T-helper 17 cell (primary cell): Measurements from ENCODE around the gene NNT. TPM values are rescaled to one million over a fixed set of nuclear protein-coding genes. Genes with fewer than 3 reads are reported as not detected.
"Not testable (repeated sequence)": the region's sequence is repeated elsewhere in the genome, so short reads cannot be mapped to it uniquely, and the experiment has no call there.

Experiments used
- ATAC-seq: fragments of 150-1000 bp; cut with Tn5 transposase; 2 replicates; pipeline ENCODE4 v1.10.0; 2021; ENCODE audit warnings: mild to moderate bottlenecking, moderate library complexity
- DNase-seq, 3 donors: peaks; one replicate each; pipeline versions ENCODE4 v3.0.0 to v3.0.0-alpha.2; 2020 to 2021
- H3K9me3 ChIP-seq: one replicate; pipeline ENCODE4 v1.7.0; 2013; ENCODE audit warnings: low read length, mild to moderate bottlenecking; ENCODE audit not compliant: control insufficient read depth, poor library complexity, severe bottlenecking
- H3K27ac Mint-ChIP-seq: one replicate; pipeline ENCODE4 v1.8.0; 2022; ENCODE audit warnings: mild to moderate bottlenecking, moderate library complexity, mixed read lengths
- H3K27me3 Mint-ChIP-seq: one replicate; pipeline ENCODE4 v1.8.0; 2022; ENCODE audit warnings: mixed read lengths
- H3K36me3 Mint-ChIP-seq: one replicate; pipeline ENCODE4 v1.8.0; 2022; ENCODE audit warnings: low read depth, mixed read lengths
- H3K4me1 Mint-ChIP-seq: one replicate; pipeline ENCODE4 v1.8.0; 2022; ENCODE audit warnings: mild to moderate bottlenecking, mixed read lengths
- H3K4me3 Mint-ChIP-seq: one replicate; pipeline ENCODE4 v1.8.0; 2022; ENCODE audit warnings: mild to moderate bottlenecking, moderate library complexity, mixed read lengths
- total RNA-seq, 4 donors: library from RNA in 2 of 4; stranded (reverse) in 2 of 4; gene quantifications; one replicate each; pipeline ENCODE4 v1.2.3 and lab custom pipeline; 2022 to 2026

The NNT gene
- total RNA-seq, 2 donors from 2014 or later: 42.6 to 49.5 TPM

- Mint-ChIP-seq H3K4me3 (no peak overlapping the region), H3K36me3 (peaks cover 19% of the 10 kb centered on the region), H3K27ac (peak overlapping the region; percentile 24), H3K4me1 (peaks cover 3% of the 10 kb centered on the region), H3K27me3 (no peaks in the 10 kb centered on the region)
- ATAC-seq (no peak), DNase-seq (no peak)
- H3K9me3 ChIP-seq: peaks cover 2% of the 10 kb centered on the region
Observed at GRCh38 chr5:43699910-43700309, 96.9 kb downstream of the NNT start.

- H3K36me3 Mint-ChIP-seq: peaks cover 22% of the 10 kb centered on the region
- H3K9me3 ChIP-seq: peaks cover 1% of the 10 kb centered on the region
- no peak overlapping the region for H3K27ac Mint-ChIP-seq
- ATAC-seq (no peak), DNase-seq (no peak)
- H3K4me3 Mint-ChIP-seq: no peak overlapping the region
- H3K27me3 Mint-ChIP-seq: no peaks in the 10 kb centered on the region
- H3K4me1 Mint-ChIP-seq: peaks cover 3% of the 10 kb centered on the region
Observed at GRCh38 chr5:43700601-43701000, 97.6 kb downstream of the NNT start.

DNA sequence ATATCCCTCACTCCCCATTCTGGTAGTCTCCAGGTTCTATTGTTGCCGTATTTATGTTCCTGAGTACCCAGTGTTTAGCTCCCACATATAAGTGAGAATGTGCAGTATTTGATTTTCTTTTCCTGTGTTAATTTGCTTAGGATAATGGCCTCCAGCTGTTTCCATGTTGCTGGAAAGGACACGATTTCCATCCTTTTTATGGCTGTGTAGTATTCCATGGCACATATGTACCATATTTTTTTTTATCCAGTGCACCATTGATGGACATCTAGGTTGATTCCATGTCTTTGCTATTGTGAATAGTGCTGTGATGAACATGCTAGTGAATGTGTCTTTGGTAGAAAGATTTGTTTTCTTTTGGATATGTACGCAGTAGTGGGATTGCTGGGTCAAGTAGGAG, 98.2 kb downstream of the NNT start:
- Mint-ChIP-seq H3K27ac (no peak overlapping the region), H3K27me3 (no peaks in the 10 kb centered on the region), H3K36me3 (peaks cover 19% of the 10 kb centered on the region), H3K4me3 (no peak overlapping the region), H3K4me1 (peaks cover 3% of the 10 kb centered on the region)
- DNase-seq (no peak), ATAC-seq (no peak)
- H3K9me3 ChIP-seq: no peaks in the 10 kb centered on the region

DNA sequence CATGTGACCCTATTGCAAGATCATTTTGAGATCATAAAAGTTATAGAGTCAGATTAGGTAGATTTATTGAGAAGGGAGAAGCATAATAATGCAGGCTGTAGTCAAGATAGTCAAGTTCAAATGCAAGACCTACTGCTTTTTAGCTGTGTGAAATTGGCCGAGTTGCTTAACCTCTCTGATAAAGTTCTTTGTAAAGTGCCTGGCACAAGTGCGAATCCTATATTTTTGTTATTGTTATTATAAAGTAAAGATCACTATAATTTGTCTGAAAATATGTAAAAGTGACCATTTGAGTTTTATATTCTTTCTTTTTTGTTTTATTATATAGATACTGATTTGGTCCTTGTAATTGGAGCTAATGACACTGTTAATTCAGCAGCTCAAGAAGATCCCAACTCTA, 99.3 kb downstream of the NNT start:
- Mint-ChIP-seq H3K36me3 (peaks cover 16% of the 10 kb centered on the region), H3K27ac (no peak overlapping the region), H3K27me3 (no peaks in the 10 kb centered on the region), H3K4me3 (no peak overlapping the region), H3K4me1 (peaks cover 3% of the 10 kb centered on the region)
- ATAC-seq (no peak), DNase-seq (no peak)
- no peaks in the 10 kb centered on the region for H3K9me3 ChIP-seq

DNA sequence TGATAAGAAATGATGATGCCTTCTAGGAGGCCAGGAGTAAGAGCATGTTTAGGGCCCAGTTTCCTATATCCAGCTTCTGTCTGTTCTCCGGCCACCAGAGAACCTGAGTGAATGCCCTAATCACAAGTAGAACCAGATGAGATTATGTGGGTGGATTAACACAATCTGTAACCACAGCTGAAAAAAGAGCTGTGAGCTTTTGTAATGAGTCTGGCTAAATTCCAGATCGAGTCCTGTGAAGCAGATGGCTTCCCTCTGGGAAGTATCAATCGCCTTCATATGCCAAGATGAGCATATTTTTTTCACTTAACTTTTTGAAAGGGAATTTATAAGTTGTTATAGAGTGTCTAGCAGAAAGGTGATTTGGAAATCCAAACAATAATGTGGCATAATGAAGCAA, 99.8 kb downstream of the NNT start:
- no peaks in the 10 kb centered on the region for H3K9me3 ChIP-seq
- Mint-ChIP-seq H3K27me3 (no peaks in the 10 kb centered on the region), H3K4me3 (no peak overlapping the region), H3K36me3 (peaks cover 14% of the 10 kb centered on the region), H3K4me1 (no peaks in the 10 kb centered on the region), H3K27ac (no peak overlapping the region)
- ATAC-seq: no peak
- no peak for DNase-seq

DNA sequence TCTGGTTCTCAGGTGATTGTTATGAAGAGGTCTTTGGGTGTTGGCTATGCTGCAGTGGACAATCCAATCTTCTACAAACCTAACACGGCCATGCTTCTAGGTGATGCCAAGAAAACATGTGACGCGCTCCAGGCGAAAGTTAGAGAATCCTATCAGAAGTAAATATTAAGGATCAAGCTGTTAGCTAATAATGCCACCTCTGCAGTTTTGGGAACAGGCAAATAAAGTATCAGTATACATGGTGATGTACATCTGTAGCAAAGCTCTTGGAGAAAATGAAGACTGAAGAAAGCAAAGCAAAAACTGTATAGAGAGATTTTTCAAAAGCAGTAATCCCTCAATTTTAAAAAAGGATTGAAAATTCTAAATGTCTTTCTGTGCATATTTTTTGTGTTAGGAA, 101.3 kb downstream of the NNT start:
- Mint-ChIP-seq H3K36me3 (peaks cover 17% of the 10 kb centered on the region), H3K4me3 (no peak overlapping the region), H3K27ac (no peak overlapping the region), H3K4me1 (no peaks in the 10 kb centered on the region), H3K27me3 (no peaks in the 10 kb centered on the region)
- DNase-seq (no peak), ATAC-seq (no peak)
- no peaks in the 10 kb centered on the region for H3K9me3 ChIP-seq

GRCh38 chr5:43706576-43706975, 103.6 kb downstream of the NNT start:
- not testable (repeated sequence) for H3K27me3 Mint-ChIP-seq, H3K4me1 Mint-ChIP-seq, ATAC-seq, H3K27ac Mint-ChIP-seq, H3K9me3 ChIP-seq, DNase-seq, H3K4me3 Mint-ChIP-seq
- H3K36me3 Mint-ChIP-seq: peaks cover 12% of the 10 kb centered on the region

GRCh38 chr5:43711496-43711895, 108.5 kb downstream of the NNT start:
- H3K27me3 Mint-ChIP-seq: no peaks in the 10 kb centered on the region
- ATAC-seq: no peak
- H3K4me1 Mint-ChIP-seq: no peaks in the 10 kb centered on the region
- no peak overlapping the region for H3K4me3 Mint-ChIP-seq
- no peaks in the 10 kb centered on the region for H3K9me3 ChIP-seq
- no peak for DNase-seq
- peaks cover 3% of the 10 kb centered on the region for H3K36me3 Mint-ChIP-seq
- no peak overlapping the region for H3K27ac Mint-ChIP-seq

- ATAC-seq (no peak), DNase-seq (no peak)
- no peaks in the 10 kb centered on the region for H3K4me1 Mint-ChIP-seq
- no peaks in the 10 kb centered on the region for H3K27me3 Mint-ChIP-seq
- peaks cover 3% of the 10 kb centered on the region for H3K36me3 Mint-ChIP-seq
- H3K4me3 Mint-ChIP-seq: no peak overlapping the region
- H3K9me3 ChIP-seq: no peaks in the 10 kb centered on the region
- H3K27ac Mint-ChIP-seq: no peak overlapping the region
Observed at GRCh38 chr5:43712081-43712480, 109.1 kb downstream of the NNT start.

DNA sequence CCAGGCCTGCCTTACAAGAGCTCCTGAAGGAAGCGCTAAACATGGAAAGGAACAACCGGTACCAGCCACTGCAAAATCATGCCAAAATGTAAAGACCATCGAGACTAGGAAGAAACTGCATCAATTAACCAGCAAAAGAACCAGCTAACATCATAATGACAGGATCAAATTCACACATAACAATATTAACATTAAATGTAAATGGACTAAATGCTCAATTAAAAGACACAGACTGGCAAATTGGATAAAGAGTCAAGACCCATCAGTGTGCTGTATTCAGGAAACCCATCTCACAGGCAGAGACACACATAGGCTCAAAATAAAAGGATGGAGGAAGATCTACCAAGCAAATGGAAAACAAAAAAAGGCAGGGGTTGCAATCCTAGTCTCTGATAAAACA, 116.8 kb downstream of the NNT start:
- not testable (repeated sequence) for ATAC-seq, DNase-seq, H3K4me1 Mint-ChIP-seq, H3K27ac Mint-ChIP-seq, H3K27me3 Mint-ChIP-seq, H3K9me3 ChIP-seq, H3K36me3 Mint-ChIP-seq, H3K4me3 Mint-ChIP-seq

DNA sequence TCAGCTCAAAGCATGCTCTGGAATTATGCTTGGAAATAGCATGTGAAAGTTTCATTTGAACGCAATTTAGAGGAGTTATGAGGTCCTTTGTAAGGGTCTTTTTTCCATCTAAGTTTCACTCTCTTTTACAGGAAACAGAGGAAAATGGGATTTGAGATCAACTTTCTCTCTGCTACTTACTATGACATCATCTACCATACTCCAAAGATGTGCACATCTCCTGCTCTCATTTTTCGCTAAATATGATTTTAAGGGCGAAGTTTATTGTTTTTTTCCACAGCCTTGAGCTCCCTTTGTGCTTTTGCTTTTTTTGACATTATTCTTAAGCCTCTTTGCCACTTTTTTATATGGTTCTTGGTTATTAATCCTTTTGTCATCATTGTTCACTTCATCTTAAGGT, 125.6 kb downstream of the NNT start:
- Mint-ChIP-seq H3K4me3 (no peak overlapping the region), H3K36me3 (peaks cover 2% of the 10 kb centered on the region), H3K27me3 (peaks cover 22% of the 10 kb centered on the region), H3K4me1 (no peaks in the 10 kb centered on the region), H3K27ac (no peak overlapping the region)
- H3K9me3 ChIP-seq: no peaks in the 10 kb centered on the region
- DNase-seq: no peak
- no peak for ATAC-seq

GRCh38 chr5:43729846-43730478, 127.0 kb downstream of the NNT start:
- DNase-seq: no peak
- no peaks in the 10 kb centered on the region for H3K4me1 Mint-ChIP-seq

GRCh38 chr5:43730832-43731342, 127.9 kb downstream of the NNT start:
- no peak overlapping the region for H3K27ac Mint-ChIP-seq
- H3K4me3 Mint-ChIP-seq: no peak overlapping the region
- H3K4me1 Mint-ChIP-seq: no peaks in the 10 kb centered on the region
- no peaks in the 10 kb centered on the region for H3K9me3 ChIP-seq
- no peak for DNase-seq
- ATAC-seq: no peak
- H3K27me3 Mint-ChIP-seq: peaks cover 22% of the 10 kb centered on the region
- peaks cover 2% of the 10 kb centered on the region for H3K36me3 Mint-ChIP-seq

More at GRCh38 chr5:43729846-43730478, 127.0 kb downstream of the NNT start:
- H3K27me3 Mint-ChIP-seq: peaks cover 22% of the 10 kb centered on the region
- no peak overlapping the region for H3K4me3 Mint-ChIP-seq
- no peaks in the 10 kb centered on the region for H3K9me3 ChIP-seq
- ATAC-seq: no peak
- H3K36me3 Mint-ChIP-seq: peaks cover 2% of the 10 kb centered on the region
- no peak overlapping the region for H3K27ac Mint-ChIP-seq

- Mint-ChIP-seq H3K27ac (no peak overlapping the region), H3K27me3 (peaks cover 22% of the 10 kb centered on the region), H3K36me3 (peaks cover 2% of the 10 kb centered on the region), H3K4me1 (no peaks in the 10 kb centered on the region), H3K4me3 (no peak overlapping the region)
- H3K9me3 ChIP-seq: no peaks in the 10 kb centered on the region
- ATAC-seq (no peak), DNase-seq (no peak)
Observed at GRCh38 chr5:43731573-43731972, 128.6 kb downstream of the NNT start.
